AG09319 (cell line): ENCODE measurements around the gene NEUROD1.

Source experiments
- DNase-seq: peaks from one replicate; pipeline ENCODE4 v3.0.0-alpha.2; 2010; ENCODE audit warnings: low read depth; ENCODE audit errors: extremely low read depth
- CTCF ChIP-seq: IDR thresholded peaks from 2 replicates; pipeline ENCODE4 v1.5.1; 2011; ENCODE audit warnings: low read depth, mild to moderate bottlenecking, inconsistent platforms, low read length, moderate library complexity

NEUROD1 gene

GRCh38 chr2:181628590-181629585 lies 51.4 kb downstream of the NEUROD1 start:
- no peak for TF ChIP-seq CTCF
- no peak for DNase-seq

GRCh38 chr2:181627545-181627944 lies 52.8 kb downstream of the NEUROD1 start:
- no peak for DNase-seq
- TF ChIP-seq CTCF, result no peak

- no peak for DNase-seq
These were observed 53.6 kb downstream of the NEUROD1 start for GRCh38 chr2:181626671-181627070.

More at GRCh38 chr2:181626671-181627070, 53.6 kb downstream of the NEUROD1 start:
- no peak for TF ChIP-seq CTCF
